Activated naive CD8-positive, alpha-beta T cell treated with anti-CD3 and anti-CD28 coated beads, Interleukin-2, amount 50 U/mL, for 24 hours (primary cell): ENCODE results near the gene STOML2.

Experiments
- ATAC-seq: fragments of 150-1000 bp; cut with Tn5 transposase; one replicate; pipeline ENCODE4 v1.10.0; 2021
- DNase-seq: peaks from one replicate; pipeline ENCODE4 v3.0.0; 2021
- H3K27ac Mint-ChIP-seq: one replicate; pipeline ENCODE4 v1.8.0; 2021; ENCODE audit warnings: mild to moderate bottlenecking, mixed read lengths
- H3K27me3 Mint-ChIP-seq: one replicate; pipeline ENCODE4 v1.8.0; 2021; ENCODE audit warnings: mixed read lengths
- H3K36me3 Mint-ChIP-seq: one replicate; pipeline ENCODE4 v1.8.0; 2021; ENCODE audit warnings: low read depth, mixed read lengths
- H3K4me1 Mint-ChIP-seq: one replicate; pipeline ENCODE4 v1.8.0; 2021; ENCODE audit warnings: mixed read lengths
- H3K4me3 Mint-ChIP-seq: one replicate; pipeline ENCODE4 v1.8.0; 2021; ENCODE audit warnings: mild to moderate bottlenecking, moderate library complexity, mixed read lengths
- H3K9me3 Mint-ChIP-seq: one replicate; pipeline ENCODE4 v1.8.0; 2021; ENCODE audit warnings: mixed read lengths

The STOML2 gene

GRCh38 chr9:35112257-35113020 is 9.5 kb upstream of the STOML2 start:
- ATAC-seq (no peak), DNase-seq (peak; percentile 17)
- Mint-ChIP-seq H3K9me3 (no peaks in the 10 kb centered on the region), H3K27ac (peak overlapping the region; percentile 73), H3K36me3 (no peaks in the 10 kb centered on the region), H3K4me1 (peaks cover 69% of the 10 kb centered on the region), H3K27me3 (no peaks in the 10 kb centered on the region), H3K4me3 (peak overlapping the region; percentile 72)

- peak overlapping the region; percentile 72 for H3K4me3 Mint-ChIP-seq
- ATAC-seq (peak; percentile 81), DNase-seq (peak; percentile 95)
- H3K4me1 Mint-ChIP-seq = peaks cover 59% of the 10 kb centered on the region
- no peaks in the 10 kb centered on the region for H3K9me3 Mint-ChIP-seq
- no peaks in the 10 kb centered on the region for H3K27me3 Mint-ChIP-seq
- H3K36me3 Mint-ChIP-seq = no peaks in the 10 kb centered on the region
- H3K27ac Mint-ChIP-seq = peak overlapping the region; percentile 73
Observed at GRCh38 chr9:35111001-35111933, 8.3 kb upstream of the STOML2 start.

GRCh38 chr9:35110327-35110761 is 7.4 kb upstream of the STOML2 start:
- no peaks in the 10 kb centered on the region for H3K9me3 Mint-ChIP-seq
- peaks cover 50% of the 10 kb centered on the region for H3K4me1 Mint-ChIP-seq
- H3K27ac Mint-ChIP-seq = no peak overlapping the region
- DNase-seq (no peak), ATAC-seq (no peak)
- H3K36me3 Mint-ChIP-seq = no peaks in the 10 kb centered on the region
- H3K4me3 Mint-ChIP-seq = peak overlapping the region; percentile 72
- H3K27me3 Mint-ChIP-seq = no peaks in the 10 kb centered on the region

GRCh38 chr9:35108946-35109575 is 6.1 kb upstream of the STOML2 start:
- no peaks in the 10 kb centered on the region for H3K36me3 Mint-ChIP-seq
- no peaks in the 10 kb centered on the region for H3K27me3 Mint-ChIP-seq
- DNase-seq = no peak
- no peak for ATAC-seq
- H3K9me3 Mint-ChIP-seq = no peaks in the 10 kb centered on the region
- no peak overlapping the region for H3K27ac Mint-ChIP-seq
- H3K4me1 Mint-ChIP-seq = peaks cover 38% of the 10 kb centered on the region
- no peak overlapping the region for H3K4me3 Mint-ChIP-seq

GRCh38 chr9:35108461-35108860 is 5.5 kb upstream of the STOML2 start:
- H3K36me3 Mint-ChIP-seq = no peaks in the 10 kb centered on the region
- ATAC-seq = no peak
- H3K27ac Mint-ChIP-seq = no peak overlapping the region
- H3K27me3 Mint-ChIP-seq = no peaks in the 10 kb centered on the region
- no peak for DNase-seq
- H3K9me3 Mint-ChIP-seq = no peaks in the 10 kb centered on the region
- H3K4me3 Mint-ChIP-seq = no peak overlapping the region
- H3K4me1 Mint-ChIP-seq = peaks cover 36% of the 10 kb centered on the region

GRCh38 chr9:35107297-35108290 is 4.7 kb upstream of the STOML2 start:
- no peak overlapping the region for H3K4me3 Mint-ChIP-seq
- H3K27ac Mint-ChIP-seq = no peak overlapping the region
- no peaks in the 10 kb centered on the region for H3K9me3 Mint-ChIP-seq
- H3K36me3 Mint-ChIP-seq = peaks cover 3% of the 10 kb centered on the region
- H3K27me3 Mint-ChIP-seq = no peaks in the 10 kb centered on the region
- no peak for ATAC-seq
- DNase-seq = no peak
- peaks cover 37% of the 10 kb centered on the region for H3K4me1 Mint-ChIP-seq

- H3K4me1 Mint-ChIP-seq = peaks cover 36% of the 10 kb centered on the region
- H3K4me3 Mint-ChIP-seq = no peak overlapping the region
- peaks cover 10% of the 10 kb centered on the region for H3K36me3 Mint-ChIP-seq
- no peak for DNase-seq
- ATAC-seq = no peak
- no peak overlapping the region for H3K27ac Mint-ChIP-seq
- no peaks in the 10 kb centered on the region for H3K27me3 Mint-ChIP-seq
- no peaks in the 10 kb centered on the region for H3K9me3 Mint-ChIP-seq
Observed at GRCh38 chr9:35106343-35106730, 3.4 kb upstream of the STOML2 start.

GRCh38 chr9:35105571-35106342 is 2.8 kb upstream of the STOML2 start:
- ATAC-seq (no peak), DNase-seq (no peak)
- Mint-ChIP-seq H3K4me3 (no peak overlapping the region), H3K4me1 (peaks cover 36% of the 10 kb centered on the region), H3K36me3 (peaks cover 15% of the 10 kb centered on the region), H3K9me3 (no peaks in the 10 kb centered on the region), H3K27me3 (no peaks in the 10 kb centered on the region), H3K27ac (no peak overlapping the region)

GRCh38 chr9:35105126-35105525 is 2.2 kb upstream of the STOML2 start:
- Mint-ChIP-seq H3K27ac (no peak overlapping the region), H3K9me3 (no peaks in the 10 kb centered on the region), H3K4me1 (peaks cover 35% of the 10 kb centered on the region), H3K4me3 (no peak overlapping the region), H3K36me3 (peaks cover 21% of the 10 kb centered on the region), H3K27me3 (no peaks in the 10 kb centered on the region)
- ATAC-seq (no peak), DNase-seq (no peak)

GRCh38 chr9:35104586-35104985 is 1.7 kb upstream of the STOML2 start:
- H3K27me3 Mint-ChIP-seq = no peaks in the 10 kb centered on the region
- peaks cover 27% of the 10 kb centered on the region for H3K36me3 Mint-ChIP-seq
- no peaks in the 10 kb centered on the region for H3K9me3 Mint-ChIP-seq
- H3K4me3 Mint-ChIP-seq = no peak overlapping the region
- peaks cover 32% of the 10 kb centered on the region for H3K4me1 Mint-ChIP-seq
- H3K27ac Mint-ChIP-seq = peak overlapping the region; percentile 61
- no peak for ATAC-seq
- DNase-seq = no peak

GRCh38 chr9:35103660-35104191 is 795 bp upstream of the STOML2 start:
- peaks cover 31% of the 10 kb centered on the region for H3K36me3 Mint-ChIP-seq
- DNase-seq = no peak
- peak overlapping the region; percentile 92 for H3K27ac Mint-ChIP-seq
- H3K27me3 Mint-ChIP-seq = no peaks in the 10 kb centered on the region
- no peaks in the 10 kb centered on the region for H3K9me3 Mint-ChIP-seq
- H3K4me1 Mint-ChIP-seq = peaks cover 31% of the 10 kb centered on the region
- ATAC-seq = no peak
- peak overlapping the region; percentile 98 for H3K4me3 Mint-ChIP-seq

GRCh38 chr9:35102465-35102768 is 514 bp downstream of the STOML2 start:
- Mint-ChIP-seq H3K36me3 (peaks cover 34% of the 10 kb centered on the region), H3K9me3 (no peaks in the 10 kb centered on the region), H3K27me3 (no peaks in the 10 kb centered on the region), H3K4me3 (peak overlapping the region; percentile 98), H3K4me1 (peaks cover 37% of the 10 kb centered on the region), H3K27ac (peak overlapping the region; percentile 92)
- DNase-seq = peak; percentile 19
- ATAC-seq = peak; percentile 13

- Mint-ChIP-seq H3K4me1 (peaks cover 52% of the 10 kb centered on the region), H3K4me3 (peak overlapping the region; percentile 52), H3K27me3 (no peaks in the 10 kb centered on the region), H3K27ac (no peak overlapping the region), H3K9me3 (no peaks in the 10 kb centered on the region), H3K36me3 (peaks cover 32% of the 10 kb centered on the region)
- DNase-seq = no peak
- ATAC-seq = no peak
Observed at GRCh38 chr9:35097573-35097972, 5.4 kb downstream of the STOML2 start.
